Renal cortex interstitium (tissue), 11 donors: ENCODE measurements around the gene PIF1. TPM values are rescaled to one million over a fixed set of nuclear protein-coding genes. Genes with fewer than 3 reads are reported as not detected.

Experiments used
- DNase-seq, 11 donors: peaks; one replicate each; pipeline ENCODE4 v3.0.0-alpha.2; 2013; ENCODE audit warnings: low read depth in 9 of 11, low spot score in 4 of 11; ENCODE audit errors: extremely low read depth in 1 of 11
- polyA plus RNA-seq, 3 donors: library from polyadenylated mRNA; unstranded; fragments of 120-200 nt; gene quantifications; one replicate each; pipeline ENCODE4 v1.2.1, GENCODE V29; 2013; ENCODE audit not compliant: insufficient read length in 3 of 3

The PIF1 gene
- polyA plus RNA-seq, 3 donors, result 11.6 to 17.4 (median 12.7) TPM

GRCh38 chr15:64782751-64783150, 42.7 kb downstream of the PIF1 start:
- no peak for DNase-seq

GRCh38 chr15:64781299-64781698, 44.1 kb downstream of the PIF1 start:
- no peak for DNase-seq

- DNase-seq, result no peak
Observed at GRCh38 chr15:64780600-64781156, 44.8 kb downstream of the PIF1 start.

- DNase-seq, result no peak
Observed at GRCh38 chr15:64779630-64780029, 45.8 kb downstream of the PIF1 start.

GRCh38 chr15:64779024-64779423, 46.4 kb downstream of the PIF1 start:
- DNase-seq, result no peak

- DNase-seq, result no peak
Observed at GRCh38 chr15:64776402-64776786, 49.1 kb downstream of the PIF1 start.

GRCh38 chr15:64775551-64776401, 49.7 kb downstream of the PIF1 start, which contains the start of gene RBPMS2:
Gene RBPMS2, minus strand, starts transcription at chr15:64775589. Its CDS starts 270 bp downstream, at chr15:64775319.
- no peak for DNase-seq

- DNase-seq, result peak in 1 of 11 donors; percentile 39
Observed at GRCh38 chr15:64774629-64775493, 50.6 kb downstream of the PIF1 start.

GRCh38 chr15:64774037-64774628, 51.3 kb downstream of the PIF1 start:
- no peak for DNase-seq

GRCh38 chr15:64773606-64774005, 51.8 kb downstream of the PIF1 start:
- no peak for DNase-seq

- DNase-seq, result no peak
Observed at GRCh38 chr15:64772964-64773363, 52.5 kb downstream of the PIF1 start.

GRCh38 chr15:64772488-64772887, 53.0 kb downstream of the PIF1 start:
- no peak for DNase-seq

GRCh38 chr15:64770626-64771025, 54.8 kb downstream of the PIF1 start:
- DNase-seq, result no peak

GRCh38 chr15:64767203-64767602, 58.2 kb downstream of the PIF1 start:
- no peak for DNase-seq

- no peak for DNase-seq
Observed at GRCh38 chr15:64766058-64766457, 59.4 kb downstream of the PIF1 start.
